ENCODE results near the gene RASGEF1C. TPM values are rescaled to one million over a fixed set of nuclear protein-coding genes. Genes with fewer than 3 reads are reported as not detected.

RASGEF1C gene
- total and polyA plus RNA-seq, 4 donors: 0.09 to 0.10 TPM; not detected in 2

DNA sequence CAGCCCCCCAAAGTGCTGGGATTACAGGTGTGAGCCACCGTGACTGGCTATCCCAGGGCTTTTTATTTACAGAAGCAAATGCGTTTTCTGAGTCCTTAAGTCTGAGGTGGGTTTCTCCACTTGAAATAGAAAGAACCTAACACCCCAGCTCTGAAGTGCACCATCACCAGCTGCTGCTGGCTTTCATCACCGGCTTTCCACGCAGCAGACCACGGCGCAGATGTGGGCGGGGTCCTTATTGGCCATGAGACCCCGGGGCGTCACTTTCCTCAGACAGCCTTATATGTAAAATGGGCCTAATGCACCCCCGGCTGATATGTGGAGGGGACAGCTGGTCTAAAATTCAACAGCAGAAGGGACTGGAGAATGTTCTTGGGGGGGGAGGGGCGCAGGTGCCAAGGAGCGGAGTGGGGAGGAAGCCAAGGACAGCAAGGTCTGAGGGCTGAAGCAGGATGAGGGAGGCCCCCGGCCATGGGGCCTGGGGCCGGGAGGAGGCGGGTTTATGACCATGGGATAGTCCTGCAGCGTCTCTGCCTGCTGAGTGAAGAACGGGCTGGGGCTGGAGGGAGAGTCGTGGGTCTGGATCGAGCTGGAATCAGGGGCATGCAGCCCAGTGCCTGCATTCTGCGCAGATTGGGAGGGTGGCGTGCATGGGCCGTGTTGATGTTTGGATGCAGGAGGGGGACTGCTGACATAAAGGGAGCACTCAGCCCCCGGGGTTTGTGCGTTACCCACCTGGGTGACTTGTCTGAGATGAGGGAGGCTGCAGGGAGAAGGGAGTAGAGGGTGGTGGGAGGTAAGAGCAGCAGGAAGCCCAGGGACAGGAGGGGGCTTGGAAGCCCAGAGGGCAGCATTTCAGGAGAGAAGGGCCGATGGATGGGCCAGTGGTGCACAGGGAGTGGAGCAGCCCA is 30.2 kb downstream of the RASGEF1C start:
- no peak for DNase-seq (ENCODE audit: low spot score)
- TF ChIP-seq, protein P1, sequence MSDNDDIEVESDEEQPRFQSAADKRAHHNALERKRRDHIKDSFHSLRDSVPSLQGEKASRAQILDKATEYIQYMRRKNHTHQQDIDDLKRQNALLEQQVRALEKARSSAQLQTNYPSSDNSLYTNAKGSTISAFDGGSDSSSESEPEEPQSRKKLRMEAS (IDR thresholded peaks at IDR 0.05): no peak
- no peak for TF ChIP-seq RAD21 (IDR thresholded peaks at IDR 0.05)
- TF ChIP-seq FOXA1 (IDR thresholded peaks at IDR 0.05): no peak
- no peak for TF ChIP-seq FOXA2 (IDR thresholded peaks at IDR 0.05)
- TF ChIP-seq JUND (IDR thresholded peaks at IDR 0.05): no peak
- TF ChIP-seq, protein P2, sequence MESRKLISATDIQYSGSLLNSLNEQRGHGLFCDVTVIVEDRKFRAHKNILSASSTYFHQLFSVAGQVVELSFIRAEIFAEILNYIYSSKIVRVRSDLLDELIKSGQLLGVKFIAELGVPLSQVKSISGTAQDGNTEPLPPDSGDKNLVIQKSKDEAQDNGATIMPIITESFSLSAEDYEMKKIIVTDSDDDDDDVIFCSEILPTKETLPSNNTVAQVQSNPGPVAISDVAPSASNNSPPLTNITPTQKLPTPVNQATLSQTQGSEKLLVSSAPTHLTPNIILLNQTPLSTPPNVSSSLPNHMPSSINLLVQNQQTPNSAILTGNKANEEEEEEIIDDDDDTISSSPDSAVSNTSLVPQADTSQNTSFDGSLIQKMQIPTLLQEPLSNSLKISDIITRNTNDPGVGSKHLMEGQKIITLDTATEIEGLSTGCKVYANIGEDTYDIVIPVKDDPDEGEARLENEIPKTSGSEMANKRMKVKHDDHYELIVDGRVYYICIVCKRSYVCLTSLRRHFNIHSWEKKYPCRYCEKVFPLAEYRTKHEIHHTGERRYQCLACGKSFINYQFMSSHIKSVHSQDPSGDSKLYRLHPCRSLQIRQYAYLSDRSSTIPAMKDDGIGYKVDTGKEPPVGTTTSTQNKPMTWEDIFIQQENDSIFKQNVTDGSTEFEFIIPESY (IDR thresholded peaks at IDR 0.05): no peak
- no peak overlapping the region for H3K4me3 ChIP-seq (ENCODE audit: low read depth in 1 of 3, low read length in 3 of 3)
- H3K27me3 ChIP-seq (ENCODE audit: control insufficient read depth in 4 of 4, insufficient read depth in 4 of 4, low read length in 3 of 4): no peaks in the 10 kb centered on the region
- H3K4me1 ChIP-seq (ENCODE audit: control insufficient read depth in 4 of 4, insufficient read depth in 4 of 4, low read length in 3 of 4): peaks cover 0 to 3% (median 0%) of the 10 kb centered on the region in 4 donors
- H3K9ac ChIP-seq (ENCODE audit: low read depth in 1 of 2, low read length in 2 of 2): no peak overlapping the region
- H3K9me3 ChIP-seq (ENCODE audit: control insufficient read depth in 4 of 4, low read length in 3 of 4): peaks cover 0 to 1% (median 0%) of the 10 kb centered on the region in 4 donors
- no peaks in the 10 kb centered on the region for H3K36me3 ChIP-seq (ENCODE audit: control insufficient read depth in 4 of 4, insufficient read depth in 3 of 4, low read depth in 1 of 4, low read length in 3 of 4)
- 82% methylated on average over 25 of the region's 25 CpGs for WGBS
- H3K27ac ChIP-seq (ENCODE audit: low read depth in 1 of 2, low read length in 2 of 2): no peak overlapping the region

DNA sequence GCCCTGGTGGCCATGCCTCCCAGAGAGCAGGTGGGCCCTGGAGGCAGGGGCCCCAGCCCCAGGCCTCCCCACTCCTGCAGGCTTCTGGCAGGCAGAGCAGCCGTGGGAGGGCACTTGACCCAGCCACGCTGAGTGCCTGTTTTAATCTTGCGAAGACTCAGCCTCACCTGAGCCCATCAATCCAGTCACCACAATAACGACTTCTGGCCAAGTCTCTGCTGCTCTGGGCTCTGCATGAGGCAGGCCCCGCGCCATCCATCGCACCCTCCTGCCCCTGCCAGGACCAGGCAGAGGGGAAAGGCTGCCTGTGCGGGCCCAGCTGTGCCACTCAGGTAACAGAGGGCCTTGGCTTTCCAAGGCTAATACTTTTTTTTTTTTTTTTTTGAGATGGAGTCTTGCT is 32.8 kb downstream of the RASGEF1C start:
- TF ChIP-seq GABPA (IDR thresholded peaks at IDR 0.05 in 1 of 2, conservative IDR thresholded peaks at IDR 0.05 in 1 of 2): no peak
- TF ChIP-seq, protein P3, sequence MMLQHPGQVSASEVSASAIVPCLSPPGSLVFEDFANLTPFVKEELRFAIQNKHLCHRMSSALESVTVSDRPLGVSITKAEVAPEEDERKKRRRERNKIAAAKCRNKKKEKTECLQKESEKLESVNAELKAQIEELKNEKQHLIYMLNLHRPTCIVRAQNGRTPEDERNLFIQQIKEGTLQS (IDR thresholded peaks at IDR 0.05): no peak
- TF ChIP-seq, protein P4, sequence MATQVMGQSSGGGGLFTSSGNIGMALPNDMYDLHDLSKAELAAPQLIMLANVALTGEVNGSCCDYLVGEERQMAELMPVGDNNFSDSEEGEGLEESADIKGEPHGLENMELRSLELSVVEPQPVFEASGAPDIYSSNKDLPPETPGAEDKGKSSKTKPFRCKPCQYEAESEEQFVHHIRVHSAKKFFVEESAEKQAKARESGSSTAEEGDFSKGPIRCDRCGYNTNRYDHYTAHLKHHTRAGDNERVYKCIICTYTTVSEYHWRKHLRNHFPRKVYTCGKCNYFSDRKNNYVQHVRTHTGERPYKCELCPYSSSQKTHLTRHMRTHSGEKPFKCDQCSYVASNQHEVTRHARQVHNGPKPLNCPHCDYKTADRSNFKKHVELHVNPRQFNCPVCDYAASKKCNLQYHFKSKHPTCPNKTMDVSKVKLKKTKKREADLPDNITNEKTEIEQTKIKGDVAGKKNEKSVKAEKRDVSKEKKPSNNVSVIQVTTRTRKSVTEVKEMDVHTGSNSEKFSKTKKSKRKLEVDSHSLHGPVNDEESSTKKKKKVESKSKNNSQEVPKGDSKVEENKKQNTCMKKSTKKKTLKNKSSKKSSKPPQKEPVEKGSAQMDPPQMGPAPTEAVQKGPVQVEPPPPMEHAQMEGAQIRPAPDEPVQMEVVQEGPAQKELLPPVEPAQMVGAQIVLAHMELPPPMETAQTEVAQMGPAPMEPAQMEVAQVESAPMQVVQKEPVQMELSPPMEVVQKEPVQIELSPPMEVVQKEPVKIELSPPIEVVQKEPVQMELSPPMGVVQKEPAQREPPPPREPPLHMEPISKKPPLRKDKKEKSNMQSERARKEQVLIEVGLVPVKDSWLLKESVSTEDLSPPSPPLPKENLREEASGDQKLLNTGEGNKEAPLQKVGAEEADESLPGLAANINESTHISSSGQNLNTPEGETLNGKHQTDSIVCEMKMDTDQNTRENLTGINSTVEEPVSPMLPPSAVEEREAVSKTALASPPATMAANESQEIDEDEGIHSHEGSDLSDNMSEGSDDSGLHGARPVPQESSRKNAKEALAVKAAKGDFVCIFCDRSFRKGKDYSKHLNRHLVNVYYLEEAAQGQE (IDR thresholded peaks at IDR 0.05): no peak
- TF ChIP-seq JUND (IDR thresholded peaks at IDR 0.05): no peak
- TF ChIP-seq, protein P1 (IDR thresholded peaks at IDR 0.05): no peak
- TF ChIP-seq YY1 (IDR thresholded peaks at IDR 0.05): no peak
- TF ChIP-seq NR2F2 (IDR thresholded peaks at IDR 0.05): no peak
- TF ChIP-seq EGR1 (IDR thresholded peaks at IDR 0.05; ENCODE audit: low read depth in 2 of 2): no peak
- no peak for TF ChIP-seq SP1 (IDR thresholded peaks at IDR 0.05)
- no peak for TF ChIP-seq RAD21 (IDR thresholded peaks at IDR 0.05)
- TF ChIP-seq, protein P2 (IDR thresholded peaks at IDR 0.05): no peak
- TF ChIP-seq HNF4G (IDR thresholded peaks at IDR 0.05): no peak
- TF ChIP-seq FOXA2 (IDR thresholded peaks at IDR 0.05): no peak
- TF ChIP-seq TAF1 (conservative IDR thresholded peaks at IDR 0.05): no peak
- TF ChIP-seq, protein P5, sequence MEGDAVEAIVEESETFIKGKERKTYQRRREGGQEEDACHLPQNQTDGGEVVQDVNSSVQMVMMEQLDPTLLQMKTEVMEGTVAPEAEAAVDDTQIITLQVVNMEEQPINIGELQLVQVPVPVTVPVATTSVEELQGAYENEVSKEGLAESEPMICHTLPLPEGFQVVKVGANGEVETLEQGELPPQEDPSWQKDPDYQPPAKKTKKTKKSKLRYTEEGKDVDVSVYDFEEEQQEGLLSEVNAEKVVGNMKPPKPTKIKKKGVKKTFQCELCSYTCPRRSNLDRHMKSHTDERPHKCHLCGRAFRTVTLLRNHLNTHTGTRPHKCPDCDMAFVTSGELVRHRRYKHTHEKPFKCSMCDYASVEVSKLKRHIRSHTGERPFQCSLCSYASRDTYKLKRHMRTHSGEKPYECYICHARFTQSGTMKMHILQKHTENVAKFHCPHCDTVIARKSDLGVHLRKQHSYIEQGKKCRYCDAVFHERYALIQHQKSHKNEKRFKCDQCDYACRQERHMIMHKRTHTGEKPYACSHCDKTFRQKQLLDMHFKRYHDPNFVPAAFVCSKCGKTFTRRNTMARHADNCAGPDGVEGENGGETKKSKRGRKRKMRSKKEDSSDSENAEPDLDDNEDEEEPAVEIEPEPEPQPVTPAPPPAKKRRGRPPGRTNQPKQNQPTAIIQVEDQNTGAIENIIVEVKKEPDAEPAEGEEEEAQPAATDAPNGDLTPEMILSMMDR (IDR thresholded peaks at IDR 0.05; ENCODE audit: low read depth, low read length, missing input control): no peak
- WGBS: 97% methylated on average over 8 of the region's 8 CpGs

More for the DNA sequence above, 32.8 kb downstream of the RASGEF1C start:
- H3K36me3 ChIP-seq (ENCODE audit: control insufficient read depth in 4 of 4, insufficient read depth in 3 of 4, low read depth in 1 of 4, low read length in 3 of 4): no peaks in the 10 kb centered on the region
- H3K4me3 ChIP-seq (ENCODE audit: low read depth in 1 of 3, low read length in 3 of 3): no peak overlapping the region
- no peaks in the 10 kb centered on the region for H3K27me3 ChIP-seq (ENCODE audit: control insufficient read depth in 4 of 4, insufficient read depth in 4 of 4, low read length in 3 of 4)
- no peak overlapping the region for H3K9ac ChIP-seq (ENCODE audit: low read depth in 1 of 2, low read length in 2 of 2)
- H3K9me3 ChIP-seq (ENCODE audit: control insufficient read depth in 4 of 4, low read length in 3 of 4): no peaks in the 10 kb centered on the region
- H3K27ac ChIP-seq (ENCODE audit: low read depth in 1 of 2, low read length in 2 of 2): no peak overlapping the region
- no peak for DNase-seq (ENCODE audit: low spot score)
- H3K4me1 ChIP-seq (ENCODE audit: control insufficient read depth in 4 of 4, insufficient read depth in 4 of 4, low read length in 3 of 4): peaks cover 0 to 3% (median 1%) of the 10 kb centered on the region in 4 donors

All from liver (tissue), 9 donors.